ENCODE data around the gene ZDHHC11B. TPM values are rescaled to one million over a fixed set of nuclear protein-coding genes. Genes with fewer than 3 reads are reported as not detected.
A peak's percentile ranks its signal among the peaks of the same experiment; 100 is the strongest.

ZDHHC11B gene
- total RNA-seq, 6 experiments from 2014 or later, result 0.17 to 0.19 TPM; not detected in 4

DNA sequence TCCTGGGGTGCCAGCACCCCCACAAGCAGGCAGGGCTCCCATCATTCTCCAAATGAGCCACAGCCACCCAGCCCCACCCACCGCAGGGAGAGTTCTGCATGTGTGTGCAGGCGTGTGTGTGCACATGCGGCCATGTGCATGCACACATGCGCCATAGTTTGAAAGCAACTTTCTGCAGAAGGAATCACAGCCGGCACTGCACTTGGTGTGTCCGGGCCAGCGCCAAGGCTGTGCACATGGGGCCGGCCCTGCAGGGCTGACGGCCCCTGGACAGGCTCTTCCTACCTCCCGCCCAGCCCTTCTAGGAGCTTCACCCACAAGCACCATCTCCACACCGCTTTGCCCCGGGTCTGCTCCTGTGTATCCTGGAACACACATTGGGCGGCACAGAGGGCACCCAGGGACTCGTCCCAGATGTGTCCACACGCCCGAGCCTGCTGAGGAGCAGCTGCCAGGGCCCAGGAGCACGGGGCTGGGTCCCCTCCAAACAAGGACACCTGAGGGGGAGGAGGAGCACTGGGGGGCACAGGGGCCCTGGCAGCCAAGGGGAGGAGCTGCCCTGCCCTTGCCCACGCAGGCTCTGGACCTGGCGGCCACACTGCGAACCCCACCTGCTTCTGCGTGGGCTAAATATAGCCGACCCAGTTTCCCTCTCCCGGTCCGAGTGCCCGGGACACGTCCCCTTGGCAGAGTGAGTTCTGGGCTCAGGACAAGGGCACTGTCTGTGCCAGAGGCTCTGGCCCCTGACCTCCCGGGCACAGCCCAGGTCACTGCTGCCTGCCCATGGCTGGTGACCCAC is 110.5 kb downstream of the ZDHHC11B start:
- TF ChIP-seq, protein P1, sequence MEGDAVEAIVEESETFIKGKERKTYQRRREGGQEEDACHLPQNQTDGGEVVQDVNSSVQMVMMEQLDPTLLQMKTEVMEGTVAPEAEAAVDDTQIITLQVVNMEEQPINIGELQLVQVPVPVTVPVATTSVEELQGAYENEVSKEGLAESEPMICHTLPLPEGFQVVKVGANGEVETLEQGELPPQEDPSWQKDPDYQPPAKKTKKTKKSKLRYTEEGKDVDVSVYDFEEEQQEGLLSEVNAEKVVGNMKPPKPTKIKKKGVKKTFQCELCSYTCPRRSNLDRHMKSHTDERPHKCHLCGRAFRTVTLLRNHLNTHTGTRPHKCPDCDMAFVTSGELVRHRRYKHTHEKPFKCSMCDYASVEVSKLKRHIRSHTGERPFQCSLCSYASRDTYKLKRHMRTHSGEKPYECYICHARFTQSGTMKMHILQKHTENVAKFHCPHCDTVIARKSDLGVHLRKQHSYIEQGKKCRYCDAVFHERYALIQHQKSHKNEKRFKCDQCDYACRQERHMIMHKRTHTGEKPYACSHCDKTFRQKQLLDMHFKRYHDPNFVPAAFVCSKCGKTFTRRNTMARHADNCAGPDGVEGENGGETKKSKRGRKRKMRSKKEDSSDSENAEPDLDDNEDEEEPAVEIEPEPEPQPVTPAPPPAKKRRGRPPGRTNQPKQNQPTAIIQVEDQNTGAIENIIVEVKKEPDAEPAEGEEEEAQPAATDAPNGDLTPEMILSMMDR (IDR thresholded peaks at IDR 0.05), result no peak
- no peaks in the 10 kb centered on the region for H3K9me3 Mint-ChIP-seq
- H3K36me3 Mint-ChIP-seq (ENCODE audit: low read depth), result no peaks in the 10 kb centered on the region
- DNase-seq, result no peak
- H3K4me1 Mint-ChIP-seq (ENCODE audit: low read depth), result peaks cover 9% of the 10 kb centered on the region
- H3K27me3 Mint-ChIP-seq (ENCODE audit: insufficient read depth), result peaks cover 3% of the 10 kb centered on the region
- H3K4me3 Mint-ChIP-seq, result no peak overlapping the region
- no peak overlapping the region for H3K27ac Mint-ChIP-seq

DNA sequence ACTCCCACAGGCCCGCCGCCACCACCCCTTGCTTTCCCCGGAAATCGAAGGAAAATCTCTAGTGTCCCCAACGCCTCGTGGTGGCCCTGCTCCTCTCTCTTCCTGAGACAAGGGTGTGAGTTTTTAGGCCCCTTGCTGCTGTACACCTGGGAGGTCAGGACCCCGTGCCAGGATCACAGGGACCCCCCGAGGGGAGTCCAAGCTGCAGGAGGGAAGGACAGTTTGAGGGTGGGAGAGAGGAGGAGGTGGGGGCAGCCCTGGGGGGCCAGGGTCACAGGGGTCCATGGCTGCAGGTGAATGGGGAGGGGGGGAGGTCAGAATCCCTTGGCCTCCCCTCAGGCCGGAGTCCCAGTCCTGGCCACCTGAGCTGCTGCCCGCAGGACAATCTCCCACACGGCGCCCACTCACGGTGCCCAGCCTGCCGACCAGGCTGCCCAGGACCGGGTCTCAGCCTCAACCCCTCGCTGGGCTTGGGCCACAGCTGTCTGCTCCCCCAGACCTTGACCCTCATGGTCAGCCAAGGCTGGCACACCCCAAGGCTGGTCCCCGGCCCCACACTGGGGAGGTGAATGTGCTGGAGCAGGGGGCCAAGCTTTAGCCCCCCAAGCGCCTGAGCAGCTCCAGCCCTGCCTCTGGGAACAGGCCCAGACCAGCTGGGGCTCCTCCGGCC is 111.2 kb downstream of the ZDHHC11B start:
- Mint-ChIP-seq H3K27ac (peak overlapping the region; percentile 93), H3K4me1 (ENCODE audit: low read depth) (peaks cover 9% of the 10 kb centered on the region), H3K4me3 (peak overlapping the region; percentile 71), H3K36me3 (ENCODE audit: low read depth) (no peaks in the 10 kb centered on the region), H3K27me3 (ENCODE audit: insufficient read depth) (peaks cover 3% of the 10 kb centered on the region), H3K9me3 (no peaks in the 10 kb centered on the region)
- TF ChIP-seq, protein P1 (IDR thresholded peaks at IDR 0.05), result no peak
- no peak for DNase-seq

DNA sequence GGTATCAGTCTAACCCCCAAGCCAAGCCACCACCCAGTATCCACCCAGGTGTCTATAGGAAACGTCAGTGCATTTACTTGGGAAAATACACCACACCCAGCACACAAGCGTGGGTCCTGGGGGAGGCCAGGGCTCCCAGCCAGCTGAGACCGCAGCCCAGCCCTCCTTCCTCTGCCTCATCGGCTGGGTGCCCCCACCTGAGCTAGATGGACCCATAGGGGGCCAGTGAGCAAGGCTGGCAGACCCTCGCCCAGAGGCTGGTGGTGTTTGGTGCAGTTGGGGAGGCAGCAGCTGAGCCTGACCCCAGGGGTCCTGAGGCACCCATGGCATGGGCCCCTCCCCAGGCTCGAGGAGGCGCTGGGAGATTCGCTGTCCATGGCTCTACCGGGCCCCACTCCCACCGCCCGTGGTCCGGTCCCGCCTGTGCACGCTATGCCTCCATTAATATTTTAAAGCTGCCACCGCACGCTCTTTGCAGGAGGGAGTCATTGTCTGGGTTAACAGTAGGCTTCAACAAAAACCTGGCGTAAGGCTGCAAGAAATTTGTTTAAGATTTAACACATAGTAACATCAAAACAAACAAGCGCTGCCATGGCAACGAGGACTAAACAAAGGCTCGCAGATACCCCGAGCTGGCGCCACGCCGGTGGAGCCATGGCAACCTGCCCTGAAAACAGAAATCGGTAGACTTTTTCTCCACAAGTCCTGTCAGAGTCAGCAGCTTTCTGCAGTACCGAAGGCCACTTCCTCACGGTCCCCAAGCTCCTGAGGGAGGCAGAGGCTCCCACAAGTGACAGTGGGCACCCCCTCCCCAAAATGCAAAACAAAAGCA is 112.0 kb downstream of the ZDHHC11B start:
- TF ChIP-seq, protein P1 (IDR thresholded peaks at IDR 0.05), result no peak
- Mint-ChIP-seq H3K4me3 (peak overlapping the region; percentile 71), H3K27me3 (ENCODE audit: insufficient read depth) (peaks cover 3% of the 10 kb centered on the region), H3K4me1 (ENCODE audit: low read depth) (peaks cover 9% of the 10 kb centered on the region), H3K9me3 (no peaks in the 10 kb centered on the region), H3K27ac (peak overlapping the region; percentile 93), H3K36me3 (ENCODE audit: low read depth) (peaks cover 1% of the 10 kb centered on the region; the same call in 1 of the 2 replicates)
- peak; percentile 94 for DNase-seq

DNA sequence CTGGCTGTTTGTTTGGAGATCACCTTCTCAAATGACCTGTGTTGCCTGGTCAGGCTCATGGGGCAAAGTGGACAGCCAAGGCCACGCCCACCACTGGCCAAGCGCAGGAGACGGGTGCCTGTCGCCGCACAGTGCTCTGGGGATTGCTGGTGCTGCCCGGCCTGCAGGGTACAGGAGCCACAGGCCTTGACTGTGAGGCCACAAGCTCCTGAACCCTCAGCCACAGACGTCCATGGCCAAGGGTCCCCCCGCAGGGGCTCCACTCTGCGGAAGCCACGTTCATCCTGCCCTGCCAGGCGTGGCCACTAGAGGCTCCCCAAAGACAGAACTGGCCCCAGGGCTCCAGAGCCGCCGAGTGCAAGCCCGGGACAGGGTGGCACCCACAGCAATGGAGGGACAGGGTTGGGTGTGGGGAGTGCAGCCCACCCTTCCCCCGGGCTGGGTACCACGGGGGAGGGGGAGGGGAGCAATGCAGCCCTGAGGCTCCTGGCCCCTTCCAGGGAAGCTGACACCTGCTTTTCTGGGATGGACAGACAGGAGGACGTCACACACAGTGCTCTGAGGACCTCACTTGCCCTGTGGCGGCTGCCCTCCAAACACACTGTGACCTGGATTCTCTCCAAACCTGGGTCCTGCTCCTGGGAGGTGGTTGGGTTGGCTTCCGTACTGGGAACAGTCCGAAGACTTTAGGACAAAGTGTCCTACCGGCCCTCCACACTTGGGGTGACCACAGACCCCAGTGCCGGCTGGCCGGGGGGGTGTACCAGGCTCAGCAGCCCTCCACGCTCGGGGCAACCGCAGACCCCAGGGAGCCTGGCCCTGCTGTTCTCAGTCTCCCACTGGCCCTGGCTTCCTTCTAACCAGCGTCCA is 112.8 kb downstream of the ZDHHC11B start:
- peak; percentile 49 for DNase-seq
- TF ChIP-seq, protein P1 (IDR thresholded peaks at IDR 0.05), result peak; percentile 94
- Mint-ChIP-seq H3K4me1 (ENCODE audit: low read depth) (peaks cover 9% of the 10 kb centered on the region), H3K9me3 (no peaks in the 10 kb centered on the region), H3K36me3 (ENCODE audit: low read depth) (peaks cover 5% of the 10 kb centered on the region; the same call in 1 of the 2 replicates), H3K27me3 (ENCODE audit: insufficient read depth) (peaks cover 3% of the 10 kb centered on the region), H3K4me3 (no peak overlapping the region), H3K27ac (no peak overlapping the region)

Measured in HFFc6 (cell line).